ENCODE measurements around the gene PRCC. TPM values are rescaled to one million over a fixed set of nuclear protein-coding genes. Genes with fewer than 3 reads are reported as not detected.
A peak's percentile ranks its signal among the peaks of the same experiment; 100 is the strongest.

The PRCC gene
- polyA plus RNA-seq, 4 donors, result 45.2 to 56.7 (median 52.8) TPM

- FAIRE-seq (no peak), DNase-seq (no peak)
- no peaks in the 10 kb centered on the region for H3K27me3 ChIP-seq (ENCODE audit: control insufficient read depth in 3 of 3, insufficient read depth in 3 of 3, low read length in 3 of 3)
- 84 to 92% (median 89%) methylated on average over 4 of the region's 4 CpGs for WGBS, 3 donors
- H3K36me3 ChIP-seq (ENCODE audit: control insufficient read depth in 3 of 3, insufficient read depth in 2 of 3, low read depth in 1 of 3, low read length in 3 of 3), result peaks cover 23 to 66% (median 26%) of the 10 kb centered on the region in 3 donors
- no peaks in the 10 kb centered on the region for H3K4me1 ChIP-seq (ENCODE audit: control insufficient read depth in 3 of 3, insufficient read depth in 2 of 3, low read depth in 1 of 3, low read length in 2 of 3)
- H3K9me3 ChIP-seq (ENCODE audit: control insufficient read depth in 2 of 2, insufficient read depth in 1 of 2, low read depth in 1 of 2, low read length in 1 of 2), result no peaks in the 10 kb centered on the region
- H3K27ac ChIP-seq (ENCODE audit: low read depth in 1 of 3, low read length in 2 of 3), result no peak overlapping the region
- H3K4me3 ChIP-seq (ENCODE audit: low read depth in 1 of 3, low read length in 3 of 3), result no peak overlapping the region
Measured at GRCh38 chr1:156789621-156790318, 22.4 kb downstream of the PRCC start.

DNA sequence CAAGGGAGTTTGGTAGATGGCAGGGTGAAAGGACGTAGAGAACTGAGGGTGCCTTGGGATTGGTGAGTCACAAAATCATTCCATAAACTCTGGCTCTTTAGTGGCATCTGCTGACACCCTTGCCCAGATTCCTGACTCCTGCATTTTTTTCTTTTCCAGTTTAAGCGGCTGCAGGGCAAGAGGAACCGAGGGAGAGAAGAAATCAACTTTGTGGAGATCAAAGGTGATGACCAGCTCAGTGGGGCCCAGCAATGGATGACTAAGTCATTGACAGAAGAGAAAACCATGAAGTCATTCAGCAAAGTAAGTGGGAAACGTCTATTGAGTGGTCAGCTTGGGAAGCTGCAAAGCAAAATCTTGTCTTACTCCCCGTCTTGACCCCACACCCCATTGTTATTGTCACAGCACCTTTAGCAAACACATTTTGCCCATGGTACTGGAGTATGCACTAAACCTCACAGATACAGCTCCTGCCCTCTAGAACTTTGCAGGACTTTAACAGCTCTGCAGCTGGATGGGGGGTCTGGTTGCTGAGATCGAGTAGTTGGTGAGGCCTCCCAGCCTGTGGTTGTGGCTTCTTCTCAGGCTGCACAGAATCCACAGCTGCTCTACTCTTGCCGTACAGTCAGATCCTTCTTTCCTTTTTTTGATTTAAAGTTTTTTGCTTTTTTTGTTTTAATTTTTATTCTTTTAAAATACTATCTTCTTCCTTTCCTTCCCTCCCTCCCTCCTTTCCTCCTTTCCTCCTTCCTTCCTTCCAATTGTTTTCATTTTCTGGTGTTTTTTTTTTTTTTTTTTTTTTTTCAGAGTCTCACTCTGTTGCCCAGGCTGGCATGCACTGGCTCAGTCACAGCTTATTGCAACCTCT lies 27.4 kb downstream of the PRCC start:
- Histone ChIP-seq H3K4me1 (ENCODE audit: control insufficient read depth in 3 of 3, insufficient read depth in 2 of 3, low read depth in 1 of 3, low read length in 2 of 3) (no peaks in the 10 kb centered on the region), H3K36me3 (ENCODE audit: control insufficient read depth in 3 of 3, insufficient read depth in 2 of 3, low read depth in 1 of 3, low read length in 3 of 3) (peaks cover 29 to 64% (median 30%) of the 10 kb centered on the region in 3 donors), H3K4me3 (ENCODE audit: low read depth in 1 of 3, low read length in 3 of 3) (no peak overlapping the region), H3K27me3 (ENCODE audit: control insufficient read depth in 3 of 3, insufficient read depth in 3 of 3, low read length in 3 of 3) (no peaks in the 10 kb centered on the region), H3K27ac (ENCODE audit: low read depth in 1 of 3, low read length in 2 of 3) (no peak overlapping the region), H3K9me3 (ENCODE audit: control insufficient read depth in 2 of 2, insufficient read depth in 1 of 2, low read depth in 1 of 2, low read length in 1 of 2) (no peaks in the 10 kb centered on the region)
- FAIRE-seq, result no peak
- WGBS, 3 donors, result 71 to 78% (median 73%) methylated on average over 7 of the region's 7 CpGs
- DNase-seq, result no peak

DNA sequence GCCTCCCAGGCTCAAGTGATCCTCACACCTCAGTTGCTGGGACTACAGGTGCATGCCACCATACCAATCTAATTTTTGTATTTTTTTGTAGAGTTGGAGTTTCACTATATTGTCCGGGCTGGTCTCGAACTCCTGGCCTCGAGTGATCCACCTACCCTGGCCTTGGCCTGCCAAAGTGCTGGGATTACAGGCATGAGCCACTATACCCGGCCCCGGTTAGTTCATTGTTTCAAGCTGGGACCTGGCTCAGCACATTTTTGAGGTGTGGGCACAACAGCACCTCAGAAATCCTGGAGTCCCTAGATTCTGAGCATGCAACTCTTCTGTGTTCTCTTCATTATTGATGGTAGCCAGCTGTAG lies 28.0 kb downstream of the PRCC start:
- H3K9me3 ChIP-seq (ENCODE audit: control insufficient read depth in 2 of 2, insufficient read depth in 1 of 2, low read depth in 1 of 2, low read length in 1 of 2), result no peaks in the 10 kb centered on the region
- no peak overlapping the region for H3K4me3 ChIP-seq (ENCODE audit: low read depth in 1 of 3, low read length in 3 of 3)
- 92 to 98% (median 92%) methylated on average over 5 of the region's 5 CpGs for WGBS, 3 donors
- H3K27ac ChIP-seq (ENCODE audit: low read depth in 1 of 3, low read length in 2 of 3), result no peak overlapping the region
- FAIRE-seq (no peak), DNase-seq (no peak)
- no peaks in the 10 kb centered on the region for H3K27me3 ChIP-seq (ENCODE audit: control insufficient read depth in 3 of 3, insufficient read depth in 3 of 3, low read length in 3 of 3)
- peaks cover 30 to 65% (median 30%) of the 10 kb centered on the region in 3 donors for H3K36me3 ChIP-seq (ENCODE audit: control insufficient read depth in 3 of 3, insufficient read depth in 2 of 3, low read depth in 1 of 3, low read length in 3 of 3)
- H3K4me1 ChIP-seq (ENCODE audit: control insufficient read depth in 3 of 3, insufficient read depth in 2 of 3, low read depth in 1 of 3, low read length in 2 of 3), result no peaks in the 10 kb centered on the region

GRCh38 chr1:156795787-156796186 lies 28.5 kb downstream of the PRCC start:
- 54 to 64% (median 60%) methylated on average over 7 of the region's 7 CpGs for WGBS, 3 donors
- FAIRE-seq (no peak), DNase-seq (no peak)
- no peaks in the 10 kb centered on the region for H3K27me3 ChIP-seq (ENCODE audit: control insufficient read depth in 3 of 3, insufficient read depth in 3 of 3, low read length in 3 of 3)
- H3K36me3 ChIP-seq (ENCODE audit: control insufficient read depth in 3 of 3, insufficient read depth in 2 of 3, low read depth in 1 of 3, low read length in 3 of 3), result peaks cover 30 to 66% (median 35%) of the 10 kb centered on the region in 3 donors
- no peak overlapping the region for H3K27ac ChIP-seq (ENCODE audit: low read depth in 1 of 3, low read length in 2 of 3)
- no peaks in the 10 kb centered on the region for H3K4me1 ChIP-seq (ENCODE audit: control insufficient read depth in 3 of 3, insufficient read depth in 2 of 3, low read depth in 1 of 3, low read length in 2 of 3)
- H3K4me3 ChIP-seq (ENCODE audit: low read depth in 1 of 3, low read length in 3 of 3), result no peak overlapping the region
- H3K9me3 ChIP-seq (ENCODE audit: control insufficient read depth in 2 of 2, insufficient read depth in 1 of 2, low read depth in 1 of 2, low read length in 1 of 2), result no peaks in the 10 kb centered on the region

GRCh38 chr1:156796340-156797097 lies 29.2 kb downstream of the PRCC start:
- Histone ChIP-seq H3K27me3 (ENCODE audit: control insufficient read depth in 3 of 3, insufficient read depth in 3 of 3, low read length in 3 of 3) (no peaks in the 10 kb centered on the region), H3K4me1 (ENCODE audit: control insufficient read depth in 3 of 3, insufficient read depth in 2 of 3, low read depth in 1 of 3, low read length in 2 of 3) (no peaks in the 10 kb centered on the region), H3K36me3 (ENCODE audit: control insufficient read depth in 3 of 3, insufficient read depth in 2 of 3, low read depth in 1 of 3, low read length in 3 of 3) (peaks cover 25 to 65% (median 31%) of the 10 kb centered on the region in 3 donors), H3K4me3 (ENCODE audit: low read depth in 1 of 3, low read length in 3 of 3) (no peak overlapping the region), H3K9me3 (ENCODE audit: control insufficient read depth in 2 of 2, insufficient read depth in 1 of 2, low read depth in 1 of 2, low read length in 1 of 2) (no peaks in the 10 kb centered on the region), H3K27ac (ENCODE audit: low read depth in 1 of 3, low read length in 2 of 3) (no peak overlapping the region)
- FAIRE-seq (no peak), DNase-seq (no peak)
- 85 to 94% (median 87%) methylated on average over 8 of the region's 8 CpGs for WGBS, 3 donors

DNA sequence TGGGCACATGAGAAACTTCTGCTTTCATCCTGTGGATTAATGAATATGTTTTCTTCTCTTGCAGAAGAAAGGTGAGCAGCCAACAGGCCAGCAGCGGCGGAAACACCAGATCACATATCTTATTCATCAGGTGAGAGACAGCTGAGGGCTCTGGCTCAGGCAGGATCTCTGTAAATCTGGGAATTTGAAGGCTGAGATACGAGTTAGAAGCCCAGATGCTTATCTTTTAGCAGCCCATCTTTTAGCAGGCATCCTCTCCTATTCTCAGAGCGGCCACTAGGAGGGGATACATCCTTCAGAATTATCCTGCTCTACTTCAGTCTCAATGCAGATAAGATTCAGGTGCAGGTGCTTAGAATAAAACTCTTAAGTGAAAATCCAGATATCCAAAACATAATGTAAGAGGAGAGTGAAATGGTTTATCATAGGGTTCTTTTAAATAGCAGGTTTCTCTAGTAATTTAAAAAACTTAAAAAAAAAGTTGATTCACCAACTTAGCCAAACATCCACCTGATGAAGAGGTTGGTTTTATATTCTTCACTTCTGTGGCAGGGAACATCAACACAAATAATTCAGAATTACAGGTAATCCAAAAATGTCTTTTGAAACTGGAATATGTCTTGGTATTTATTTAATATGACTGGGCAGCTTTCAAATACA lies 30.0 kb downstream of the PRCC start:
- Histone ChIP-seq H3K9me3 (ENCODE audit: control insufficient read depth in 2 of 2, insufficient read depth in 1 of 2, low read depth in 1 of 2, low read length in 1 of 2) (no peaks in the 10 kb centered on the region), H3K27me3 (ENCODE audit: control insufficient read depth in 3 of 3, insufficient read depth in 3 of 3, low read length in 3 of 3) (no peaks in the 10 kb centered on the region), H3K4me1 (ENCODE audit: control insufficient read depth in 3 of 3, insufficient read depth in 2 of 3, low read depth in 1 of 3, low read length in 2 of 3) (no peaks in the 10 kb centered on the region), H3K36me3 (ENCODE audit: control insufficient read depth in 3 of 3, insufficient read depth in 2 of 3, low read depth in 1 of 3, low read length in 3 of 3) (peaks cover 23 to 63% (median 27%) of the 10 kb centered on the region in 3 donors), H3K27ac (ENCODE audit: low read depth in 1 of 3, low read length in 2 of 3) (no peak overlapping the region), H3K4me3 (ENCODE audit: low read depth in 1 of 3, low read length in 3 of 3) (no peak overlapping the region)
- WGBS, 3 donors, result 45 to 53% (median 52%) methylated on average over 4 of the region's 4 CpGs
- peak; percentile 61 to 69 for DNase-seq
- no peak for FAIRE-seq

DNA sequence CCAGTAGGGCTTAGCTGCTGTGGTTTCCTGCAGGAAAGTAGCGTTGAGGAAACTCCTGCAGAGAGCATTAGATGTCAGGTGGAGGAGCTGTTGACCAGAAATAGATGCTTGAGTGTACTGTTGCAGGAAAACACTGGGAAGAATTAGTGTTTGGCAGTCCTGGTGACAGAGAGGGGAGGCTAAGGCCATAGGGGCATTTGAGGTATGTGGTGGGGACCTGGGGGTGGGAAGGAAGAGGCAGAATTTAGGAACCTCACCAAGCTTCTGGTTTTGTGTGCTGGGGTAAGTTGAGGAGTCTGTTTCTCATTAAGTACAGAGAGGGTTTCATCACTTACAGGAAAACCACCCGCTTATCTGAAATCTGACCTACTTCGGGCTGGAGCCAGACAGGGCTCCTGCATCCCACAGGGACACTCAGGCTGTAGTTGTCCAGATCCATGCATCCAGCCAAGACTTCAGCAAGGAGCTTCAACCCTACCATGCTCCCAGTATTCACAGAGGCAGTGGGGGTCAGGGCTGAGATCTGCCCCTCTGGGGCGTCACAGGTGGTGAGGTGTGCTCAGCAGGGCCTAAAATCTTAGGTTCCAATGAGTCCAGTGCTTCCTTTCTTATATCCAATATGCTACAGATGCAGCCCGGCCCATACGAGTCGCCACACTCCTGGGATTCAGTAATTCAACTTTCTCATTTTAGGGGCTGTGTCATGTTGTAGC lies 34.2 kb downstream of the PRCC start:
- Histone ChIP-seq H3K27ac (ENCODE audit: low read depth in 1 of 3, low read length in 2 of 3) (no peak overlapping the region), H3K9me3 (ENCODE audit: control insufficient read depth in 2 of 2, insufficient read depth in 1 of 2, low read depth in 1 of 2, low read length in 1 of 2) (no peaks in the 10 kb centered on the region), H3K27me3 (ENCODE audit: control insufficient read depth in 3 of 3, insufficient read depth in 3 of 3, low read length in 3 of 3) (no peaks in the 10 kb centered on the region), H3K4me3 (ENCODE audit: low read depth in 1 of 3, low read length in 3 of 3) (no peak overlapping the region), H3K36me3 (ENCODE audit: control insufficient read depth in 3 of 3, insufficient read depth in 2 of 3, low read depth in 1 of 3, low read length in 3 of 3) (peaks cover 12 to 47% (median 16%) of the 10 kb centered on the region in 3 donors), H3K4me1 (ENCODE audit: control insufficient read depth in 3 of 3, insufficient read depth in 2 of 3, low read depth in 1 of 3, low read length in 2 of 3) (no peaks in the 10 kb centered on the region)
- FAIRE-seq (no peak), DNase-seq (no peak)
- 69 to 83% (median 71%) methylated on average over 7 of the region's 7 CpGs for WGBS, 3 donors

All from small intestine (tissue), 7 donors.